H9 (cell line): ENCODE measurements around the gene SLC25A27. TPM values are rescaled to one million over a fixed set of nuclear protein-coding genes. Genes with fewer than 3 reads are reported as not detected.

ENCODE experiments used
- DNase-seq: peaks from one replicate; pipeline ENCODE4 v3.0.0-alpha.2; 2017
- H2AFZ ChIP-seq: one replicate; pipeline ENCODE4 v1.6.1; 2013; ENCODE audit warnings: mild to moderate bottlenecking, low read length, control low read depth, moderate library complexity
- H2AK5ac ChIP-seq: 2 replicates; pipeline ENCODE4 v1.6.1; 2013; ENCODE audit warnings: low read length, control low read depth, mixed read lengths; ENCODE audit not compliant: insufficient read length
- H2BK120ac ChIP-seq: one replicate; pipeline ENCODE4 v1.6.1; 2013; ENCODE audit warnings: low read depth, mild to moderate bottlenecking, low read length, control low read depth, inconsistent platforms; ENCODE audit not compliant: poor library complexity, severe bottlenecking
- H2BK12ac ChIP-seq: 2 replicates; pipeline ENCODE4 v1.6.1; 2013; ENCODE audit warnings: low read length, control low read depth, mixed read lengths, low read depth; ENCODE audit not compliant: insufficient read length
- H2BK15ac ChIP-seq: 2 replicates; pipeline ENCODE4 v1.6.1; 2013; ENCODE audit warnings: low read depth, low read length, control low read depth
- H2BK20ac ChIP-seq: one replicate; pipeline ENCODE4 v1.6.1; 2013; ENCODE audit warnings: low read depth, mild to moderate bottlenecking, low read length, control low read depth, inconsistent platforms; ENCODE audit not compliant: poor library complexity, severe bottlenecking
- H2BK5ac ChIP-seq: 2 replicates; pipeline ENCODE4 v1.6.1; 2013; ENCODE audit warnings: low read length, control low read depth, mixed read lengths; ENCODE audit not compliant: insufficient read length
- H3K14ac ChIP-seq: 2 replicates; pipeline ENCODE4 v1.6.1; 2013; ENCODE audit warnings: low read length, control low read depth; ENCODE audit not compliant: insufficient read depth
- H3K18ac ChIP-seq: 2 replicates; pipeline ENCODE4 v1.6.1; 2013; ENCODE audit warnings: low read depth, mild to moderate bottlenecking, mixed read lengths, low read length, control low read depth; ENCODE audit not compliant: insufficient read length
- H3K23ac ChIP-seq: 2 replicates; pipeline ENCODE4 v1.6.1; 2013; ENCODE audit warnings: low read length, control low read depth, mixed read lengths, low read depth; ENCODE audit not compliant: insufficient read length
- H3K23me2 ChIP-seq: 2 replicates; pipeline ENCODE4 v1.6.1; 2013; ENCODE audit warnings: low read depth, mild to moderate bottlenecking, mixed read lengths, low read length, control low read depth; ENCODE audit not compliant: insufficient read length, poor library complexity, severe bottlenecking
- H3K27ac ChIP-seq: 2 replicates; pipeline ENCODE4 v1.5.1; 2013; ENCODE audit warnings: low read length, control low read depth, mixed read lengths, low read depth; ENCODE audit not compliant: insufficient read length
- H3K27me3 ChIP-seq: 2 replicates; pipeline ENCODE4 v1.6.1; 2013; ENCODE audit warnings: low read length, control low read depth, inconsistent platforms; ENCODE audit not compliant: insufficient read depth
- H3K4ac ChIP-seq: 2 replicates; pipeline ENCODE4 v1.6.1; 2013; ENCODE audit warnings: low read depth, mild to moderate bottlenecking, control low read depth, inconsistent platforms, low read length, moderate library complexity
- H3K4me1 ChIP-seq: 2 replicates; pipeline ENCODE4 v1.6.1; 2013; ENCODE audit warnings: low read length, control low read depth, inconsistent platforms; ENCODE audit not compliant: insufficient read depth
- H3K4me2 ChIP-seq: 2 replicates; pipeline ENCODE4 v1.6.1; 2013; ENCODE audit warnings: low read length, control low read depth, mixed read lengths; ENCODE audit not compliant: insufficient read length, insufficient read depth
- H3K56ac ChIP-seq: 2 replicates; pipeline ENCODE4 v1.6.1; 2013; ENCODE audit warnings: low read depth, mild to moderate bottlenecking, mixed read lengths, low read length, control low read depth; ENCODE audit not compliant: insufficient read length
- H3K79me1 ChIP-seq: 2 replicates; pipeline ENCODE4 v1.6.1; 2013; ENCODE audit warnings: low read depth, mild to moderate bottlenecking, moderate library complexity, low read length, control low read depth, inconsistent platforms; ENCODE audit not compliant: insufficient read depth, poor library complexity, severe bottlenecking
- H3K79me2 ChIP-seq: 2 replicates; pipeline ENCODE4 v1.6.1; 2013; ENCODE audit warnings: low read length, control low read depth, inconsistent platforms; ENCODE audit not compliant: insufficient read depth
- H3K9ac ChIP-seq: 2 replicates; pipeline ENCODE4 v1.6.1; 2013; ENCODE audit warnings: low read length, control low read depth, mixed read lengths; ENCODE audit not compliant: insufficient read length; ENCODE audit errors: extremely low read depth
- H3K9me3 ChIP-seq: one replicate; pipeline ENCODE4 v1.6.1; 2013; ENCODE audit warnings: low read depth, low read length, inconsistent platforms; ENCODE audit not compliant: control insufficient read depth
- H3T11ph ChIP-seq: one replicate; pipeline ENCODE4 v1.6.1; 2013; ENCODE audit warnings: mild to moderate bottlenecking, low read length, control low read depth, inconsistent platforms
- H4K20me1 ChIP-seq: one replicate; pipeline ENCODE4 v1.6.1; 2013; ENCODE audit not compliant: control insufficient read depth, insufficient read length, insufficient read depth
- H4K5ac ChIP-seq: 2 replicates; pipeline ENCODE4 v1.6.1; 2013; ENCODE audit warnings: low read depth, mild to moderate bottlenecking, mixed read lengths, low read length, control low read depth; ENCODE audit not compliant: insufficient read length
- H4K8ac ChIP-seq: replicated peaks from 2 replicates; pipeline ENCODE4 v1.6.1; 2013; ENCODE audit warnings: low read length, control low read depth, mixed read lengths, low read depth; ENCODE audit not compliant: insufficient read length
- H4K91ac ChIP-seq: 2 replicates; pipeline ENCODE4 v1.6.1; 2013; ENCODE audit warnings: low read depth, mild to moderate bottlenecking, moderate library complexity, mixed read lengths, low read length, control low read depth; ENCODE audit not compliant: insufficient read length
- H3K27ac Mint-ChIP-seq, 3 experiments: 2 replicates in 2 of 3; 3 replicates in 1 of 3; pipeline ENCODE4 v1.8.0; 2020 to 2021; ENCODE audit warnings: mixed read lengths in 3 of 3, mild to moderate bottlenecking in 1 of 3, moderate library complexity in 1 of 3
- H3K27me3 Mint-ChIP-seq: 2 replicates; pipeline ENCODE4 v1.8.0; 2021; ENCODE audit warnings: low read depth, mild to moderate bottlenecking, moderate library complexity, mixed read lengths
- H3K36me3 Mint-ChIP-seq, 3 experiments: 2 replicates in 2 of 3; 3 replicates in 1 of 3; pipeline ENCODE4 v1.8.0; 2020 to 2021; ENCODE audit warnings: low read depth in 3 of 3, mixed read lengths in 3 of 3; ENCODE audit not compliant: insufficient read depth in 1 of 3
- H3K4me1 Mint-ChIP-seq, 2 experiments: 2 replicates each; pipeline ENCODE4 v1.8.0; 2020; ENCODE audit warnings: mixed read lengths in 2 of 2
- H3K4me3 Mint-ChIP-seq, 2 experiments: 2 replicates in 1 of 2; 3 replicates in 1 of 2; pipeline ENCODE4 v1.8.0; 2020 to 2021; ENCODE audit warnings: mild to moderate bottlenecking in 2 of 2, mixed read lengths in 2 of 2, moderate library complexity in 1 of 2
- H3K9me3 Mint-ChIP-seq, 2 experiments: 2 replicates in 1 of 2; 3 replicates in 1 of 2; pipeline ENCODE4 v1.8.0; 2020; ENCODE audit warnings: mild to moderate bottlenecking in 2 of 2, mixed read lengths in 2 of 2, moderate library complexity in 1 of 2
- WGBS: extraction: QIAGEN DNeasy Blood & Tissue Kit; methylation state at CpG from one replicate; pipeline ENCODE4 v1.1.7; 2013; ENCODE audit warnings: missing lambda C conversion rate, low lambda C conversion rate, mixed read lengths; ENCODE audit not compliant: insufficient read length; ENCODE audit errors: extremely low coverage; 5-methylcytosine and 5-hydroxymethylcytosine counted together
- total RNA-seq: library from RNA; stranded (reverse); gene quantifications from 2 replicates; pipeline ENCODE4 v1.2.1, GENCODE V29; 2021
- TF ChIP-seq, protein P1 (sequence below): fragments of 200-600 bp; sonication (generic); conservative IDR thresholded peaks from 3 replicates; pipeline ENCODE4 v1.8.0; 2021; ENCODE audit warnings: antibody characterized with exemption, mild to moderate bottlenecking

SLC25A27 gene
- total RNA-seq, 1 experiment from 2014 or later: 5.1 TPM

DNA sequence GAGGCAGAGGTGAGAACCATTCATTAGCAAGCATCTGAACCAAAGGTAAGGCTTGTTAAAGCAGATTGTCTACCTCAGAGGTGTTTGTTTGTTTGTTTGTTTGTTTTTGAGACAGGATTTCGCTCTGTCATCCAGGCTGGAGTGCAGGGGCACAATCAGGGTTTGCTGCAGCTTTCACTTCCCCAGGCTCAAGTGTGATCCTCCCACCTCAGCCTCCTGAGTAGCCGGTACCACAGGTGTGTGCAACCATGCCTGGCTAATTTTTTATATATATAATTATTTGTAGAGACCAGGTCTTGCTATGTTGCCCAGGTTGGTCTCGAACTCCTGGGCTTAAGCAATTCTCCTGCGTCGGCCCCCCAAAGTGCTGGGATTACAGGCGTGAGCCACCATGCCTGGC, 17.3 kb upstream of the SLC25A27 start:
- Histone ChIP-seq H3K4me1 (no peaks in the 10 kb centered on the region), H3K23me2 (no peaks in the 10 kb centered on the region), H2BK5ac (no peak overlapping the region), H3K4ac (no peak overlapping the region), H2BK120ac (no peak overlapping the region), H2BK15ac (no peak overlapping the region), H4K5ac (no peak overlapping the region), H2AFZ (no peak overlapping the region), H3K18ac (no peak overlapping the region), H4K91ac (no peak overlapping the region), H2AK5ac (no peak overlapping the region), H3K27ac (no peak overlapping the region), H3K23ac (no peak overlapping the region), H3K9ac (no peak overlapping the region), H2BK20ac (no peak overlapping the region), H4K8ac (no peak overlapping the region), H4K20me1 (no peaks in the 10 kb centered on the region), H2BK12ac (no peak overlapping the region), H3K79me1 (no peaks in the 10 kb centered on the region), H3K79me2 (no peaks in the 10 kb centered on the region), H3K9me3 (no peaks in the 10 kb centered on the region), H3T11ph (no peak overlapping the region), H3K56ac (no peak overlapping the region), H3K27me3 (no peaks in the 10 kb centered on the region), H3K14ac (no peak overlapping the region), H3K4me2 (no peak overlapping the region)
- no peak overlapping the region for H3K4me3 Mint-ChIP-seq
- peaks cover 8 to 9% of the 10 kb centered on the region in 2 experiments; a peak in 3 of 4 replicates for H3K4me1 Mint-ChIP-seq
- peaks cover 0 to 2% (median 0%) of the 10 kb centered on the region in 3 experiments; a peak in 2 of 7 replicates for H3K36me3 Mint-ChIP-seq
- TF ChIP-seq, protein P1, sequence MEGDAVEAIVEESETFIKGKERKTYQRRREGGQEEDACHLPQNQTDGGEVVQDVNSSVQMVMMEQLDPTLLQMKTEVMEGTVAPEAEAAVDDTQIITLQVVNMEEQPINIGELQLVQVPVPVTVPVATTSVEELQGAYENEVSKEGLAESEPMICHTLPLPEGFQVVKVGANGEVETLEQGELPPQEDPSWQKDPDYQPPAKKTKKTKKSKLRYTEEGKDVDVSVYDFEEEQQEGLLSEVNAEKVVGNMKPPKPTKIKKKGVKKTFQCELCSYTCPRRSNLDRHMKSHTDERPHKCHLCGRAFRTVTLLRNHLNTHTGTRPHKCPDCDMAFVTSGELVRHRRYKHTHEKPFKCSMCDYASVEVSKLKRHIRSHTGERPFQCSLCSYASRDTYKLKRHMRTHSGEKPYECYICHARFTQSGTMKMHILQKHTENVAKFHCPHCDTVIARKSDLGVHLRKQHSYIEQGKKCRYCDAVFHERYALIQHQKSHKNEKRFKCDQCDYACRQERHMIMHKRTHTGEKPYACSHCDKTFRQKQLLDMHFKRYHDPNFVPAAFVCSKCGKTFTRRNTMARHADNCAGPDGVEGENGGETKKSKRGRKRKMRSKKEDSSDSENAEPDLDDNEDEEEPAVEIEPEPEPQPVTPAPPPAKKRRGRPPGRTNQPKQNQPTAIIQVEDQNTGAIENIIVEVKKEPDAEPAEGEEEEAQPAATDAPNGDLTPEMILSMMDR: no peak
- H3K27ac Mint-ChIP-seq: no peak overlapping the region
- no CpG with 5 or more reads among the region's 6 CpGs for WGBS
- no peaks in the 10 kb centered on the region for H3K27me3 Mint-ChIP-seq
- no peaks in the 10 kb centered on the region for H3K9me3 Mint-ChIP-seq
- DNase-seq: no peak
